IMR-90 (cell line): ENCODE data around the gene KCNIP3. TPM values are rescaled to one million over a fixed set of nuclear protein-coding genes. Genes with fewer than 3 reads are reported as not detected.
A peak's percentile ranks its signal among the peaks of the same experiment; 100 is the strongest.

Experiments
- ATAC-seq: fragments of 200-7000 bp; cut with Tn5 transposase; 2 replicates; pipeline ENCODE4 v1.9.1; 2020; ENCODE audit warnings: low read depth, mild to moderate bottlenecking, moderate library complexity
- BruUV-seq: library from RNA; stranded (reverse); fragments of 400-500 nt; replicated peaks from 2 replicates; lab custom pipeline; 2021; lab: Mats Ljungman, UMichigan
- CTCF ChIA-PET: fragments of 300-600 bp; formaldehyde crosslinking; extraction: SDS; loops from one replicate; lab custom pipeline; 2021; ENCODE audit warnings: antibody characterized with exemption; lab: Yijun Ruan, JAX
- POLR2A ChIA-PET: fragments of 300-600 bp; sonication (Branson Sonifier 250); formaldehyde crosslinking; loops from one replicate; lab custom pipeline; 2022; ENCODE audit warnings: antibody characterized with exemption; ENCODE audit not compliant: unreplicated experiment; lab: Charles Lee
- DNase-seq: peaks from one replicate; pipeline ENCODE4 v3.0.0; 2013
- H2AFZ ChIP-seq: replicated peaks from 2 replicates; pipeline ENCODE3; 2013; ENCODE audit warnings: low read length, mild to moderate bottlenecking; ENCODE audit not compliant: poor library complexity
- H2AK5ac ChIP-seq: 2 replicates; pipeline ENCODE4 v1.6.1; 2013; ENCODE audit warnings: low read depth, low read length, inconsistent platforms
- H2AK9ac ChIP-seq: replicated peaks from 2 replicates; pipeline ENCODE3; 2013; ENCODE audit warnings: mild to moderate bottlenecking, low read depth, low read length, moderate library complexity; ENCODE audit not compliant: poor library complexity
- H2BK120ac ChIP-seq: 2 replicates; pipeline ENCODE4 v1.6.1; 2013; ENCODE audit warnings: low read depth, low read length, inconsistent platforms
- H2BK15ac ChIP-seq: 3 replicates; pipeline ENCODE4 v1.6.1; 2013; ENCODE audit warnings: low read depth, low read length, inconsistent platforms
- H2BK20ac ChIP-seq: 2 replicates; pipeline ENCODE4 v1.6.1; 2013; ENCODE audit warnings: low read depth, mild to moderate bottlenecking, inconsistent platforms, low read length, moderate library complexity
- H2BK5ac ChIP-seq: 2 replicates; pipeline ENCODE4 v1.6.1; 2013; ENCODE audit warnings: mild to moderate bottlenecking, low read depth, low read length, inconsistent platforms; ENCODE audit not compliant: poor library complexity, severe bottlenecking
- H3K14ac ChIP-seq: replicated peaks from 2 replicates; pipeline ENCODE4 v1.6.1; 2013; ENCODE audit warnings: low read depth, low read length, inconsistent platforms
- H3K18ac ChIP-seq: 2 replicates; pipeline ENCODE4 v1.6.1; 2013; ENCODE audit warnings: low read depth, low read length, control low read depth
- H3K23ac ChIP-seq: 2 replicates; pipeline ENCODE4 v1.6.1; 2013; ENCODE audit warnings: low read depth, low read length, inconsistent platforms
- H3K27ac ChIP-seq: 2 replicates; pipeline ENCODE4 v1.5.1; 2013; ENCODE audit warnings: mild to moderate bottlenecking, control low read depth, low read length; ENCODE audit not compliant: insufficient read depth
- H3K27me3 ChIP-seq: 2 replicates; pipeline ENCODE4 v1.6.1; 2013; ENCODE audit warnings: low read length; ENCODE audit not compliant: control insufficient read depth, insufficient read depth
- H3K36me3 ChIP-seq: 2 replicates; pipeline ENCODE4 v1.6.1; 2013; ENCODE audit warnings: low read length, mixed read lengths; ENCODE audit not compliant: control insufficient read depth, insufficient read depth
- H3K4ac ChIP-seq: 2 replicates; pipeline ENCODE4 v1.6.1; 2013; ENCODE audit warnings: low read depth, low read length, inconsistent platforms
- H3K4me1 ChIP-seq: 2 replicates; pipeline ENCODE4 v1.6.1; 2013; ENCODE audit warnings: low read length, mixed read lengths; ENCODE audit not compliant: control insufficient read depth, insufficient read depth
- H3K4me2 ChIP-seq: 2 replicates; pipeline ENCODE4 v1.6.1; 2013; ENCODE audit warnings: low read depth, mild to moderate bottlenecking, control low read depth, low read length, moderate library complexity
- H3K4me3 ChIP-seq: 2 replicates; pipeline ENCODE4 v1.5.1; 2013; ENCODE audit warnings: low read depth, mild to moderate bottlenecking, control low read depth, low read length, moderate library complexity; ENCODE audit not compliant: insufficient read depth
- H3K56ac ChIP-seq: 2 replicates; pipeline ENCODE4 v1.6.1; 2013; ENCODE audit warnings: low read length, inconsistent platforms; ENCODE audit not compliant: insufficient read depth; ENCODE audit errors: extremely low read depth
- H3K79me1 ChIP-seq, 2 experiments: 2 replicates each; pipeline ENCODE4 v1.6.1; 2013; ENCODE audit warnings: low read length in 2 of 2, inconsistent platforms in 1 of 2, low read depth in 1 of 2
- H3K9ac ChIP-seq: 2 replicates; pipeline ENCODE4 v1.6.1; 2013; ENCODE audit warnings: low read depth, low read length, control low read depth
- H3K9me1 ChIP-seq: 2 replicates; pipeline ENCODE4 v1.6.1; 2013; ENCODE audit warnings: low read length, inconsistent platforms; ENCODE audit not compliant: insufficient read depth
- H3K9me3 ChIP-seq: 2 replicates; pipeline ENCODE4 v1.6.1; 2013; ENCODE audit warnings: low read length; ENCODE audit not compliant: control insufficient read depth, insufficient read depth
- H4K20me1 ChIP-seq: 2 replicates; pipeline ENCODE4 v1.6.1; 2013; ENCODE audit warnings: low read length, inconsistent platforms; ENCODE audit not compliant: insufficient read depth
- H4K5ac ChIP-seq: 2 replicates; pipeline ENCODE4 v1.6.1; 2013; ENCODE audit warnings: mild to moderate bottlenecking, low read depth, low read length, control low read depth
- H4K8ac ChIP-seq, 2 experiments: 2 replicates each; pipeline ENCODE4 v1.6.1; 2013; ENCODE audit warnings: low read depth in 2 of 2, low read length in 2 of 2, control low read depth in 1 of 2, inconsistent platforms in 1 of 2
- H4K91ac ChIP-seq: 2 replicates; pipeline ENCODE4 v1.6.1; 2013; ENCODE audit warnings: low read depth, low read length, inconsistent platforms; ENCODE audit not compliant: insufficient read depth
- CEBPB ChIP-seq: IDR thresholded peaks from 2 replicates; pipeline ENCODE4 v1.6.1; 2012; ENCODE audit warnings: low read depth, low read length, improper control_type of control experiment
- RAD21 ChIP-seq: IDR thresholded peaks from 2 replicates; pipeline ENCODE4 v1.6.1; 2012; ENCODE audit warnings: low read length, improper control_type of control experiment
- WGBS, 2 experiments: methylation state at CpG; one replicate each; pipeline versions ENCODE4 v1.1.5 to v1.1.7; 2013; ENCODE audit warnings: missing lambda C conversion rate in 2 of 2; ENCODE audit not compliant: insufficient read length in 1 of 2; ENCODE audit errors: extremely low coverage in 2 of 2; 5-methylcytosine and 5-hydroxymethylcytosine counted together
- dilution Hi-C: fragments of 300-500 bp; cut with HindIII; formaldehyde crosslinking; loops from one replicate; pipeline ENCODE4 v1.14.3; 2018; ENCODE audit warnings: low sequenced_read_pairs; ENCODE audit not compliant: unreplicated experiment
- in situ Hi-C: fragments of 300-500 bp; cut with MboI; formaldehyde crosslinking; loops from 3 replicates; pipeline ENCODE4 v1.14.3; 2019; ENCODE audit warnings: low sequenced_read_pairs, inconsistent platforms, mixed read lengths
- intact Hi-C: fragments of 100-400 bp; cut with micrococcal nuclease; formaldehyde crosslinking; loops from 2 replicates; pipeline ENCODE4 v1.10.0; 2022
- polyA plus RNA-seq, 3 experiments: library from polyadenylated mRNA; depleted of rRNA; stranded (reverse); fragments of >200 nt; gene quantifications; 2 replicates each; pipeline ENCODE4 v1.2.3, GENCODE V29; 2012; ENCODE audit warnings: low replicate concordance in 1 of 3
- total RNA-seq: library from RNA; depleted of rRNA; stranded (reverse); fragments of >200 nt; gene quantifications from 2 replicates; pipeline ENCODE4 v1.2.3, GENCODE V29; 2012

KCNIP3 gene
- total and polyA plus RNA-seq, 2 of the 4 experiments (the other 2 are of a cell fraction) = 0.72 to 1.4 TPM

DNA sequence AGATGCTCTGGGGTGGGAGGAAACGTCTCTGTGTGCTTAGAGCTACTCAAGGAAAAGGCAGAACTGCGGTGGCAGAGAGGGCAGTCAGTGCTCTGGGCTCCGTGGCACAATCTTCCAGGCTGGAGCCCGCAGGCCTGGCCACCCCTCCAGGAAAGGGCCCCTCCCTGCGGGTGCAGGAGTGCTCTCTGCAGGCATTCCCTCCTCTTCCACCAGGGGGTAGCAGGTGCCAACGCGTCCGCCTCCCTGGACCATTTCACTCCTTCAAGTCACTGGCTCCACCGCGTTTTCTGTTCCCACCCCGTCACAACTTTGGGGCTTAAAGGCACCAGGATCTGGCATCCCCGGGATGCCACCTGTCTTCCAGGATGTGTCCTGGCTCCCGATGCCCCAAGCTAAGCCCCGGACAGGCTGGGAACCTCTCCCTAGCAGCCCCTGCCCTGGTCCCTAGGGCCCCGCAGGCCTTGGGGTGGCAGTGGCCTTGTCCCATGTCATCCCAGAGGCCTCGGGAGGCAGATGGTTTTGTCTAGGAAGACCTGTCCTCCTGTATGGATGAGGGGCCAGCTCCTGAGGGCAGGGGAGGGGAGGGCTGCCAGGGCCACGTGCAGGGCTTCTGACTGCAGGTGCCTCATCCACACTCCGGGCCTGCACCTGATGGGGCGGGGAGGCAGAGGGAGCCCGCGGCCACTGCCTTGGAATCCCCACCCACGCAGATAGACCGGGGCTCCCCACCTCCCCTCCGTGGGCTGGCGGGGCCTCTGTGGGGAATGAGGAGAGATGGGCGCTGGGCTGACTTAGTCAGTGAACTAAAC is 26.4 kb downstream of the KCNIP3 start:
- Histone ChIP-seq H3K4me3 (no peak overlapping the region), H3K18ac (no peak overlapping the region), H3K9me3 (no peaks in the 10 kb centered on the region), H3K36me3 (no peaks in the 10 kb centered on the region), H4K8ac (no peak overlapping the region), H2BK5ac (no peak overlapping the region), H4K20me1 (no peaks in the 10 kb centered on the region), H3K56ac (no peak overlapping the region), H2BK20ac (no peak overlapping the region), H3K79me1 (no peaks in the 10 kb centered on the region), H2AK5ac (no peak overlapping the region), H2AK9ac (peak overlapping the region; percentile 65), H3K9ac (no peak overlapping the region), H4K91ac (no peak overlapping the region), H3K27me3 (peaks cover 3% of the 10 kb centered on the region; the same call in 1 of the 2 replicates), H3K14ac (no peak overlapping the region), H3K4me1 (peaks cover 2% of the 10 kb centered on the region; the same call in 1 of the 2 replicates), H2BK15ac (no peak overlapping the region), H2AFZ (no peak overlapping the region), H3K27ac (no peak overlapping the region), H2BK120ac (no peak overlapping the region), H4K5ac (no peak overlapping the region), H3K4ac (no peak overlapping the region), H3K23ac (no peak overlapping the region), H3K4me2 (no peak overlapping the region), H3K9me1 (no peaks in the 10 kb centered on the region)
- no peak for DNase-seq
- WGBS, 2 experiments = 74% methylated on average over 8 of the region's 26 CpGs; no CpG with 5 or more reads in 1 of the 2 experiments
- no peak for ATAC-seq
- POLR2A ChIA-PET = no interaction called here
- BruUV-seq = no TSS peak
- intact Hi-C loops = no loop called here
- peak; percentile 23; the same call in 1 of the 2 replicates for TF ChIP-seq RAD21
- TF ChIP-seq CEBPB = no peak
- in situ Hi-C loops = no loop called here
- CTCF ChIA-PET = no interaction called here
- dilution Hi-C loops = no loop called here
